Trophoblast cell (in vitro differentiated cells and primary cell): ENCODE measurements around the gene AGAP1.

Source experiments
- DNase-seq, 2 donors: peaks; one replicate each; pipeline ENCODE4 v3.0.0-alpha.2; 2016
- H2AFZ ChIP-seq: 2 replicates; pipeline ENCODE4 v1.6.1; 2013; ENCODE audit warnings: low read length, moderate library complexity, mild to moderate bottlenecking; ENCODE audit not compliant: insufficient read depth, poor library complexity
- H2AK5ac ChIP-seq: 2 replicates; pipeline ENCODE4 v1.6.1; 2013; ENCODE audit warnings: mild to moderate bottlenecking, low read length
- H2BK120ac ChIP-seq: 2 replicates; pipeline ENCODE4 v1.6.1; 2013; ENCODE audit warnings: low read length, mild to moderate bottlenecking, moderate library complexity; ENCODE audit not compliant: insufficient read depth, poor library complexity
- H2BK12ac ChIP-seq: 2 replicates; pipeline ENCODE4 v1.6.1; 2013; ENCODE audit warnings: mild to moderate bottlenecking, low read length, moderate library complexity
- H2BK5ac ChIP-seq: 2 replicates; pipeline ENCODE4 v1.6.1; 2013; ENCODE audit warnings: low read length, low read depth, moderate library complexity, mild to moderate bottlenecking; ENCODE audit not compliant: poor library complexity
- H3K14ac ChIP-seq: 2 replicates; pipeline ENCODE4 v1.6.1; 2013; ENCODE audit warnings: mild to moderate bottlenecking, low read length
- H3K18ac ChIP-seq: 2 replicates; pipeline ENCODE4 v1.6.1; 2013; ENCODE audit warnings: mild to moderate bottlenecking, low read length
- H3K23ac ChIP-seq: 2 replicates; pipeline ENCODE4 v1.6.1; 2013; ENCODE audit warnings: low read length
- H3K27ac ChIP-seq: 2 replicates; pipeline ENCODE4 v1.5.1; 2013; ENCODE audit warnings: low read depth, mild to moderate bottlenecking, inconsistent platforms, low read length, moderate library complexity
- H3K27me3 ChIP-seq: 2 replicates; pipeline ENCODE4 v1.6.1; 2013; ENCODE audit warnings: inconsistent platforms, mild to moderate bottlenecking, low read length, moderate library complexity; ENCODE audit not compliant: insufficient read depth
- H3K36me3 ChIP-seq, 2 experiments: 1 replicate in 1 of 2; 2 replicates in 1 of 2; pipeline ENCODE4 v1.6.1; 2013; ENCODE audit warnings: low read length in 2 of 2, mild to moderate bottlenecking in 2 of 2, moderate library complexity in 1 of 2; ENCODE audit not compliant: insufficient read depth in 2 of 2, control insufficient read depth in 1 of 2
- H3K4ac ChIP-seq: 2 replicates; pipeline ENCODE4 v1.6.1; 2013; ENCODE audit warnings: low read depth, mild to moderate bottlenecking, low read length, moderate library complexity
- H3K4me1 ChIP-seq, 2 experiments: 1 replicate in 1 of 2; 2 replicates in 1 of 2; pipeline ENCODE4 v1.6.1; 2013; ENCODE audit warnings: low read length in 2 of 2, mild to moderate bottlenecking in 2 of 2, moderate library complexity in 1 of 2; ENCODE audit not compliant: insufficient read depth in 2 of 2, control insufficient read depth in 1 of 2
- H3K4me2 ChIP-seq: 2 replicates; pipeline ENCODE4 v1.6.1; 2013; ENCODE audit warnings: inconsistent platforms, mild to moderate bottlenecking, low read length, moderate library complexity
- H3K4me3 ChIP-seq: 2 replicates; pipeline ENCODE4 v1.5.1; 2013; ENCODE audit warnings: mild to moderate bottlenecking, low read depth, low read length, inconsistent platforms
- H3K79me1 ChIP-seq: one replicate; pipeline ENCODE4 v1.6.1; 2013; ENCODE audit warnings: low read length
- H3K79me2 ChIP-seq: 2 replicates; pipeline ENCODE4 v1.6.1; 2013; ENCODE audit warnings: low read length, mild to moderate bottlenecking; ENCODE audit not compliant: control insufficient read depth, insufficient read depth, poor library complexity
- H3K9ac ChIP-seq: 2 replicates; pipeline ENCODE4 v1.6.1; 2013; ENCODE audit warnings: mild to moderate bottlenecking, low read length
- H3K9me3 ChIP-seq: 2 replicates; pipeline ENCODE4 v1.6.1; 2013; ENCODE audit warnings: low read depth, mild to moderate bottlenecking, control low read depth, inconsistent platforms, low read length; ENCODE audit not compliant: insufficient read depth
- H4K12ac ChIP-seq: 2 replicates; pipeline ENCODE4 v1.6.1; 2013; ENCODE audit warnings: low read depth, mild to moderate bottlenecking, low read length, moderate library complexity
- H4K8ac ChIP-seq: 2 replicates; pipeline ENCODE4 v1.6.1; 2013; ENCODE audit warnings: low read depth, mild to moderate bottlenecking, low read length, moderate library complexity
- H4K91ac ChIP-seq: one replicate; pipeline ENCODE4 v1.6.1; 2013; ENCODE audit warnings: low read depth, mild to moderate bottlenecking, low read length, moderate library complexity
- WGBS: extraction: QIAGEN DNeasy Blood & Tissue Kit; methylation state at CpG from one replicate; pipeline ENCODE4 v1.1.7; 2013; ENCODE audit warnings: missing lambda C conversion rate; ENCODE audit not compliant: insufficient read length, insufficient coverage; ENCODE audit errors: extremely low coverage; 5-methylcytosine and 5-hydroxymethylcytosine counted together

Gene AGAP1

DNA sequence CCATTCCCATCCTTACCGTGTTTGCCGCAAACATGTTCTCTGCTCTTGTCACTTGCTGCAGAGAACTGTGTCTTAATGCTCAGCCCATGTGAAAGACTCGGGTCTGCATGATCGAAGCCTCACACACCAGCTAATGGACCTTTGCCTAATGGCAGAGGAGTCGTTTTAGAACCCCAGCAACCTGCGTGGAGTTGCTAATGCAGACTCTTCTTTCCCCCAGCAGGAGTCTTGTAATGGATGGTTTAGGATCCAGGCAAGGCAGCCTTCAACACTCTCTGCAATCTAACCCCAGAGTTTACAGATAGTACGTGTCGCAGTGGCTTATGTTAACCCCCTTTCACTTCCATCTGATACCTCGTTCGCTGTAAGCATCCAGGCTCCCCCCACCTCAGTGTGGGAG, 316.4 kb downstream of the AGAP1 start:
- Histone ChIP-seq H4K8ac (no peak overlapping the region), H3K79me2 (no peaks in the 10 kb centered on the region)
- no CpG with 5 or more reads among the region's 10 CpGs for WGBS

DNA sequence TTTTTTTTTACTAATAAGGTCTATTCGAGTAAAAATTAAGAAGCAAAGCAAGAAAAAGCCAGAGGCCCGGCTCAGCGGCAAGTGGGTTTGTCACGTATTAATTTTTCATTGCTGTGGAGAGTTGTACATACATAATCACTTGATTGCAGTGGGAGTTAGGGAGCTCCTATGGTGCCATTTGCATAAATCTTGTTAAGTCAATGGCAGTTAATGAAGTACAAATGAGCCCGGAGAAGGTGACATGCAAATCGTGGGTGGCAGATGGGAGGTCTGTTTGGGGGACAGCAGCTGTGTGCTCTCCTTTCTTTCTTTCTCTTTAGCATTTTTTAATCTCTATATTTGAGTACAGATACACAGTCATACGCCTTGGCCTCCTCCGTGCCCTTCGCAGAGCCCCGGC, 317.0 kb downstream of the AGAP1 start:
- Histone ChIP-seq H3K4ac (no peak overlapping the region), H3K27ac (no peak overlapping the region), H3K4me3 (no peak overlapping the region), H3K9me3 (no peaks in the 10 kb centered on the region), H3K4me1 (no peaks in the 10 kb centered on the region), H4K12ac (no peak overlapping the region), H3K18ac (no peak overlapping the region), H3K23ac (no peak overlapping the region), H3K27me3 (no peaks in the 10 kb centered on the region), H2BK120ac (no peak overlapping the region), H3K79me2 (no peaks in the 10 kb centered on the region), H2BK5ac (no peak overlapping the region), H2AK5ac (no peak overlapping the region), H4K91ac (no peak overlapping the region), H3K79me1 (no peaks in the 10 kb centered on the region), H2BK12ac (no peak overlapping the region), H3K9ac (no peak overlapping the region), H2AFZ (no peak overlapping the region), H4K8ac (no peak overlapping the region), H3K4me2 (no peak overlapping the region), H3K14ac (no peak overlapping the region), H3K36me3 (peaks cover 12 to 17% of the 10 kb centered on the region in 2 experiments)
- no CpG with 5 or more reads among the region's 10 CpGs for WGBS
- no peak for DNase-seq

More for the DNA sequence above, 316.4 kb downstream of the AGAP1 start:
- H3K9ac ChIP-seq, result no peak overlapping the region
- H4K12ac ChIP-seq, result no peak overlapping the region
- no peak overlapping the region for H3K14ac ChIP-seq
- H3K23ac ChIP-seq, result no peak overlapping the region
- no peak overlapping the region for H3K4me3 ChIP-seq
- H3K4ac ChIP-seq, result no peak overlapping the region
- H3K18ac ChIP-seq, result no peak overlapping the region
- DNase-seq, result no peak
- no peaks in the 10 kb centered on the region for H3K79me1 ChIP-seq
- no peak overlapping the region for H2BK120ac ChIP-seq
- no peaks in the 10 kb centered on the region for H3K27me3 ChIP-seq
- no peak overlapping the region for H2BK5ac ChIP-seq
- H2AK5ac ChIP-seq, result no peak overlapping the region
- no peaks in the 10 kb centered on the region for H3K4me1 ChIP-seq
- no peak overlapping the region for H2AFZ ChIP-seq
- H3K9me3 ChIP-seq, result no peaks in the 10 kb centered on the region
- no peak overlapping the region for H3K4me2 ChIP-seq
- no peak overlapping the region for H2BK12ac ChIP-seq
- no peak overlapping the region for H4K91ac ChIP-seq
- H3K36me3 ChIP-seq, result peaks cover 12 to 15% of the 10 kb centered on the region in 2 experiments
- H3K27ac ChIP-seq, result no peak overlapping the region

- Histone ChIP-seq H2AFZ (no peak overlapping the region), H3K4me2 (no peak overlapping the region), H3K4ac (no peak overlapping the region), H3K27me3 (no peaks in the 10 kb centered on the region), H4K12ac (no peak overlapping the region), H4K8ac (no peak overlapping the region), H4K91ac (no peak overlapping the region), H3K14ac (no peak overlapping the region), H3K27ac (no peak overlapping the region), H3K79me2 (no peaks in the 10 kb centered on the region), H2BK12ac (no peak overlapping the region), H3K23ac (no peak overlapping the region), H3K79me1 (no peaks in the 10 kb centered on the region), H3K4me1 (no peaks in the 10 kb centered on the region), H3K9me3 (no peaks in the 10 kb centered on the region), H3K18ac (no peak overlapping the region), H2BK120ac (no peak overlapping the region), H2BK5ac (no peak overlapping the region), H3K4me3 (no peak overlapping the region), H3K36me3 (peaks cover 12 to 17% of the 10 kb centered on the region in 2 experiments), H3K9ac (no peak overlapping the region), H2AK5ac (no peak overlapping the region)
- no peak for DNase-seq
- WGBS, result no CpG with 5 or more reads among the region's 20 CpGs
These were observed 317.8 kb downstream of the AGAP1 start for GRCh38 chr2:235811446-235812184.

GRCh38 chr2:235812185-235812665, 318.4 kb downstream of the AGAP1 start:
- Histone ChIP-seq H3K23ac (no peak overlapping the region), H3K79me2 (no peaks in the 10 kb centered on the region), H3K9ac (no peak overlapping the region), H3K9me3 (no peaks in the 10 kb centered on the region), H4K12ac (no peak overlapping the region), H3K4me1 (no peaks in the 10 kb centered on the region), H3K27me3 (no peaks in the 10 kb centered on the region), H2BK5ac (no peak overlapping the region), H2BK12ac (no peak overlapping the region), H4K91ac (no peak overlapping the region), H3K36me3 (peaks cover 12 to 17% of the 10 kb centered on the region in 2 experiments), H3K4me2 (no peak overlapping the region), H3K4ac (no peak overlapping the region), H4K8ac (no peak overlapping the region), H3K4me3 (no peak overlapping the region), H2AK5ac (no peak overlapping the region), H3K18ac (no peak overlapping the region), H2BK120ac (no peak overlapping the region), H2AFZ (no peak overlapping the region), H3K79me1 (no peaks in the 10 kb centered on the region), H3K14ac (no peak overlapping the region), H3K27ac (no peak overlapping the region)
- no peak for DNase-seq
- WGBS, result no CpG with 5 or more reads among the region's 18 CpGs
